HG03280 (cell line): ENCODE data around the gene TSPAN9.

Experiments
- ATAC-seq: cut with Tn5 transposase; IDR thresholded peaks from one replicate; pipeline ENCODE4 v1.9.1; 2021; ENCODE audit warnings: mild to moderate bottlenecking, moderate library complexity; ENCODE audit not compliant: unreplicated experiment

Gene TSPAN9

GRCh38 chr12:3263282-3263681 is 186.1 kb downstream of the TSPAN9 start:
- ATAC-seq: no peak

GRCh38 chr12:3263939-3264922 is 187.1 kb downstream of the TSPAN9 start:
- no peak for ATAC-seq

- no peak for ATAC-seq
Observed at GRCh38 chr12:3265406-3265805, 188.2 kb downstream of the TSPAN9 start.

GRCh38 chr12:3266638-3267037 is 189.5 kb downstream of the TSPAN9 start:
- ATAC-seq: no peak

GRCh38 chr12:3267690-3268089 is 190.5 kb downstream of the TSPAN9 start:
- ATAC-seq: no peak

- no peak for ATAC-seq
Observed at GRCh38 chr12:3269594-3269993, 192.4 kb downstream of the TSPAN9 start.

GRCh38 chr12:3271146-3271545 is 194.0 kb downstream of the TSPAN9 start:
- ATAC-seq: no peak

GRCh38 chr12:3271639-3272038 is 194.5 kb downstream of the TSPAN9 start:
- ATAC-seq: no peak

- ATAC-seq: no peak
Observed at GRCh38 chr12:3272958-3273357, 195.8 kb downstream of the TSPAN9 start.

GRCh38 chr12:3273409-3273853 is 196.3 kb downstream of the TSPAN9 start:
- no peak for ATAC-seq

GRCh38 chr12:3274664-3275063 is 197.5 kb downstream of the TSPAN9 start:
- ATAC-seq: no peak

GRCh38 chr12:3275171-3276041 is 198.2 kb downstream of the TSPAN9 start:
- no peak for ATAC-seq

- ATAC-seq: no peak
Observed at GRCh38 chr12:3276226-3276625, 199.0 kb downstream of the TSPAN9 start.

GRCh38 chr12:3277306-3277943 is 200.2 kb downstream of the TSPAN9 start:
- no peak for ATAC-seq

GRCh38 chr12:3278681-3279414 is 201.7 kb downstream of the TSPAN9 start:
- ATAC-seq: no peak

- ATAC-seq: no peak
Observed at GRCh38 chr12:3279415-3279780, 202.2 kb downstream of the TSPAN9 start.

GRCh38 chr12:3279832-3280231 is 202.7 kb downstream of the TSPAN9 start:
- ATAC-seq: no peak

GRCh38 chr12:3280967-3281366 is 203.8 kb downstream of the TSPAN9 start:
- no peak for ATAC-seq

- ATAC-seq: no peak
Observed at GRCh38 chr12:3281588-3282383, 204.6 kb downstream of the TSPAN9 start.

GRCh38 chr12:3282384-3282670 is 205.1 kb downstream of the TSPAN9 start:
- ATAC-seq: no peak
